Muscle layer of colon (tissue), 2 donors: ENCODE measurements around the gene CD52.

ENCODE experiments used
- H3K27ac ChIP-seq: one replicate; pipeline ENCODE4 v1.7.0; 2013; ENCODE audit warnings: low read depth, mild to moderate bottlenecking, low read length, moderate library complexity
- H3K27me3 ChIP-seq, 2 donors: one replicate each; pipeline ENCODE4 v1.7.0; 2013; ENCODE audit warnings: low read length in 2 of 2, mild to moderate bottlenecking in 2 of 2; ENCODE audit not compliant: insufficient read depth in 2 of 2, control insufficient read depth in 1 of 2
- H3K36me3 ChIP-seq: one replicate; pipeline ENCODE4 v1.7.0; 2013; ENCODE audit warnings: mild to moderate bottlenecking, low read length; ENCODE audit not compliant: insufficient read depth
- H3K4me1 ChIP-seq: one replicate; pipeline ENCODE4 v1.7.0; 2013; ENCODE audit warnings: mild to moderate bottlenecking, low read length; ENCODE audit not compliant: insufficient read depth
- H3K4me3 ChIP-seq, 2 donors: one replicate each; pipeline ENCODE4 v1.7.0; 2013; ENCODE audit warnings: low read length in 2 of 2, low read depth in 1 of 2, mild to moderate bottlenecking in 1 of 2, moderate library complexity in 1 of 2
- H3K9ac ChIP-seq: one replicate; pipeline ENCODE4 v1.7.0; 2013; ENCODE audit warnings: low read length
- H3K9me3 ChIP-seq: one replicate; pipeline ENCODE4 v1.7.0; 2013; ENCODE audit warnings: mild to moderate bottlenecking, low read length
- donor health status: abdominal sarcoma.
- donor health status: Adenocarcinoma of cecum.

Gene CD52

DNA sequence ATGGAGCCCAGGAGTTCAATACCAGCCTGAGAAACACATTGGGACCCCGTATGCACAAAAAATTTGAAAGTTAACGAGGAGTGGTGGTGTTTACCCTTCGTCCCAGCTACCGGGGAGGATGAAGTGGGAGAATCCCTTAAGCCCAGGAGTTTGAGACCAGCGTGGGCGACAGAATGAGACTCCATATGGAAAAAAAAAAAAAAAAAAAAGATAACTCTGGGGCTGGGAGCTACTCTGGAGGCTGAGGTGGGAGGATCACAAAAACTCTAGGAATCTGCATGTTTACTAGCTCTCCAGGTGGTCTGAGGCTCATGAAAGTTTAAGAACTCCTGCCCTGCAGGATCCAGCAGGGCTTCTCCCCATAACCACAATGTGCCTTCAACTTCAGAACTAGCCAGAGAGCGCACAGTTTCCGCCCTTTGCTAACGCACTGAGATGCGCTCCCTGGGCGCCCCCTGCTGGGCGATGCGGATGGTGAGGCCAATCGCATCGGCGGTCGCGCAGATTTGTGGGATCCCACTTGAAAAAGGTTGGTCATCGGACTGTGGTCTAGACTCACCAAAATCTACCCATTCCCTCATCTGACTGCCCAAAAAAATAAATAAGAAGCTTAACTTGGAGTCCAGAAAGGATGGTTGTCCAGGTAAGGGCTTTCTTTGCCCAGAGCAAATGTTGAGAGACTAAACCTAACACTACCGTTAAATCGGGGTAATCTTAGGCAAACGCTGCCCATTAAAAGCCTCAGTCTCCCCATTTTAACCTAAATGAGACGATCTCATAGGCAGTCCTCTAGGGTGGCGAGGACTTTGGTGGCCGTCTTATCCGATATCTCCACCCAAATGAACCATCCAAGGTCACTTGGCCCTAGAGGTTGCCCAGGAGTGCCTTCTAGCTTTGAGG is 46.0 kb downstream of the CD52 start:
- peaks cover 22 to 40% of the 10 kb centered on the region in 2 donors for H3K27me3 ChIP-seq
- H3K36me3 ChIP-seq: no peaks in the 10 kb centered on the region
- no peak overlapping the region for H3K27ac ChIP-seq
- no peak overlapping the region for H3K4me3 ChIP-seq
- H3K4me1 ChIP-seq: no peaks in the 10 kb centered on the region
- H3K9ac ChIP-seq: no peak overlapping the region
- H3K9me3 ChIP-seq: no peaks in the 10 kb centered on the region

DNA sequence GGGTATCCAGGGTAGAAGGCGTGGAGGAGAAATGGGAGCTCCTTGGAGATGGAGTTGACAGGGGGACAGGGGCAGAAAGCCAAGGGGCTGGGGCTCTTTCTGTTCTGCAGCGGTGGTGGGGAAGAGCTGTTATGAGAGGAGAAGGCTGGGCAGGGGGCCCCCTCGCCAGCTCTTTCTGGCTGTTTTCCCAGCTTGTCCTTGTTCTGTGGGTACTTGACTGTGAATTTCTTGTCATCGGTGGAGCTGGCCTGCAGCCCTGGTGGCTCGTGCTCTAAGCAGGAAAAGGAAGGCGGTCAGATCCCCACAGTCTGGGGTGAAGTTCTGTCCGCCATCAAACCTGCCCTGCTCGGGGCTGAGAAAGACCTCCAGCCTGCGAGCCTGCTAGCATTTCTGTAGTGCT is 47.2 kb downstream of the CD52 start:
- no peaks in the 10 kb centered on the region for H3K9me3 ChIP-seq
- H3K9ac ChIP-seq: no peak overlapping the region
- H3K4me1 ChIP-seq: no peaks in the 10 kb centered on the region
- H3K36me3 ChIP-seq: no peaks in the 10 kb centered on the region
- no peak overlapping the region for H3K27ac ChIP-seq
- no peak overlapping the region for H3K4me3 ChIP-seq
- H3K27me3 ChIP-seq: peaks cover 20 to 33% of the 10 kb centered on the region in 2 donors

GRCh38 chr1:26367441-26367840 is 49.7 kb downstream of the CD52 start:
- no peak overlapping the region for H3K4me3 ChIP-seq
- no peaks in the 10 kb centered on the region for H3K36me3 ChIP-seq
- H3K27me3 ChIP-seq: peaks cover 5 to 10% of the 10 kb centered on the region in 2 donors
- H3K4me1 ChIP-seq: no peaks in the 10 kb centered on the region
- no peak overlapping the region for H3K9ac ChIP-seq
- H3K9me3 ChIP-seq: no peaks in the 10 kb centered on the region
- no peak overlapping the region for H3K27ac ChIP-seq

DNA sequence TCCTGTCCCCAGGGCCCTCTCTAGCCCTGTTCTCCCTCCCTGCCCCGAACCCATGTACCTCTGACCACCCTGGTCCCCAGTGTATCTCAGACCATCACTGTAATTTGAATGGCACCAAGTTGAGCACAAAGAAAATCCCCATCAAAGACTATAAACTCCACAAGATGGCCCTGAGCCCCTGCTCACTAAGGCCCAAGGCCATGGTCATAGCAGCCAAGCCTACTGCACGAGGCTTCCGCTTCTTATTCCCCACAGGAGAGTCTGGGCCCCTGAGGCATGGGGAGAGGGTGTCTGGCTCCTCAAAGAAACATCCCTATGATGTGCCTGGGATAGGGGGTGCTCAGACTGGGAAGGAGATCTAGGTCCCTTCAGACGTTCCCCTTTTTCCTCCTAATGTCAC is 50.2 kb downstream of the CD52 start:
- no peaks in the 10 kb centered on the region for H3K4me1 ChIP-seq
- H3K36me3 ChIP-seq: no peaks in the 10 kb centered on the region
- H3K9ac ChIP-seq: no peak overlapping the region
- H3K27ac ChIP-seq: no peak overlapping the region
- no peaks in the 10 kb centered on the region for H3K9me3 ChIP-seq
- no peak overlapping the region for H3K4me3 ChIP-seq
- H3K27me3 ChIP-seq: peaks cover 5 to 6% of the 10 kb centered on the region in 2 donors

GRCh38 chr1:26368486-26368885 is 50.7 kb downstream of the CD52 start:
- Histone ChIP-seq H3K4me3 (no peak overlapping the region), H3K36me3 (no peaks in the 10 kb centered on the region), H3K27ac (no peak overlapping the region), H3K9ac (no peak overlapping the region), H3K4me1 (no peaks in the 10 kb centered on the region), H3K9me3 (no peaks in the 10 kb centered on the region), H3K27me3 (peaks cover 1 to 5% of the 10 kb centered on the region in 2 donors)
